Kidney (tissue), 14 donors: Measurements from ENCODE around the gene NFIA. TPM values are rescaled to one million over a fixed set of nuclear protein-coding genes. Genes with fewer than 3 reads are reported as not detected.

ENCODE experiments used
- DNase-seq, 5 donors: peaks; one replicate each; pipeline ENCODE4 v3.0.0-alpha.2; 2013 to 2020
- FAIRE-seq: peaks from 2 replicates; lab custom pipeline; 2012; peaks lifted over from hg19 to GRCh38; lab: Jason Lieb, UNC
- H3K27ac ChIP-seq, 2 donors: one replicate each; pipeline ENCODE4 v1.7.0; 2013; ENCODE audit warnings: low read depth in 2 of 2, low read length in 2 of 2, inconsistent platforms in 1 of 2
- H3K27me3 ChIP-seq: one replicate; pipeline ENCODE4 v1.7.1; 2013; ENCODE audit warnings: low read length, inconsistent platforms; ENCODE audit not compliant: control insufficient read depth, insufficient read depth
- H3K36me3 ChIP-seq, 3 donors: one replicate each; pipeline versions ENCODE4 v1.7.0 to v1.7.1; 2013; ENCODE audit warnings: low read length in 3 of 3, control low read depth in 1 of 3, inconsistent platforms in 1 of 3; ENCODE audit not compliant: insufficient read depth in 3 of 3, control insufficient read depth in 2 of 3
- H3K4me1 ChIP-seq, 3 donors: one replicate each; pipeline versions ENCODE4 v1.7.0 to v1.7.1; 2013; ENCODE audit warnings: low read length in 3 of 3, inconsistent platforms in 1 of 3, low read depth in 1 of 3; ENCODE audit not compliant: control insufficient read depth in 2 of 3, insufficient read depth in 2 of 3
- H3K4me3 ChIP-seq, 3 donors: one replicate each; pipeline versions ENCODE4 v1.7.0 to v1.8.1; 2013; ENCODE audit warnings: low read length in 3 of 3, control low read depth in 1 of 3, inconsistent platforms in 1 of 3
- H3K9ac ChIP-seq, 3 donors: one replicate each; pipeline versions ENCODE4 v1.7.0 to v1.7.1; 2013; ENCODE audit warnings: low read length in 3 of 3, control low read depth in 1 of 3, inconsistent platforms in 1 of 3
- H3K9me3 ChIP-seq, 3 donors: one replicate each; pipeline versions ENCODE4 v1.7.0 to v1.7.1; 2013; ENCODE audit warnings: low read length in 3 of 3, control low read depth in 1 of 3, inconsistent platforms in 1 of 3; ENCODE audit not compliant: control insufficient read depth in 2 of 3, insufficient read depth in 1 of 3
- CTCF ChIP-seq: IDR thresholded peaks from 3 replicates; pipeline ENCODE4 v1.5.1; 2012; ENCODE audit warnings: mild to moderate bottlenecking, moderate library complexity, borderline replicate concordance; ENCODE audit not compliant: insufficient read depth; ENCODE audit errors: extremely low read depth
- intact Hi-C: fragments of 100-400 bp; cut with DNase I; formaldehyde crosslinking; loops from one replicate; pipeline ENCODE4 v1.11.1; 2022
- polyA plus RNA-seq: library from polyadenylated mRNA; stranded (reverse); fragments of 350-450 nt; fragmentation: Illumina TruSeq; extraction: RNeasy Lipid Tissue Mini Kit (QIAGEN cat#74804); gene quantifications from one replicate; pipeline ENCODE4 v1.2.3, GENCODE V29; 2014; ENCODE audit warnings: low read depth, low replicate concordance; ENCODE audit not compliant: insufficient read depth
- total RNA-seq: library from RNA; stranded (reverse); fragmentation: NEBNext Ultra II Directional; extraction: Animal tissue kit (Norgen Biotek cat#: 25700); gene quantifications from one replicate; pipeline ENCODE4 v1.2.1, GENCODE V29; 2021
- donor health status: control.
- donor health status: control.
- donor health status: control.
- donor health status: control.
- donor health status: control.
- donor health status: DM: yes; HTN: yes; CAD: no.
- donor health status: Normal renal cell carcinoma (clear cell type).

The NFIA gene
- total and polyA plus RNA-seq, 2 donors from 2014 or later = 4.8 to 87.5 TPM

- Histone ChIP-seq H3K9me3 (no peaks in the 10 kb centered on the region), H3K27ac (no peak overlapping the region), H3K27me3 (no peaks in the 10 kb centered on the region), H3K4me1 (peaks cover 2 to 6% (median 4%) of the 10 kb centered on the region in 3 donors), H3K36me3 (no peaks in the 10 kb centered on the region), H3K4me3 (no peak overlapping the region), H3K9ac (no peak overlapping the region)
- no peak for TF ChIP-seq CTCF
- FAIRE-seq (no peak), DNase-seq (no peak)
- intact Hi-C loops = no loop called here
Observed at GRCh38 chr1:61241411-61241838, 159.1 kb downstream of the NFIA start.

GRCh38 chr1:61241973-61242381, 159.6 kb downstream of the NFIA start:
- peaks cover 2 to 6% (median 4%) of the 10 kb centered on the region in 3 donors for H3K4me1 ChIP-seq
- no peak overlapping the region for H3K9ac ChIP-seq
- DNase-seq = no peak
- no peaks in the 10 kb centered on the region for H3K27me3 ChIP-seq
- H3K27ac ChIP-seq = no peak overlapping the region
- no peak for TF ChIP-seq CTCF
- no peaks in the 10 kb centered on the region for H3K36me3 ChIP-seq
- H3K9me3 ChIP-seq = no peaks in the 10 kb centered on the region
- FAIRE-seq = no peak
- intact Hi-C loops = no loop called here
- H3K4me3 ChIP-seq = no peak overlapping the region

- DNase-seq (no peak), FAIRE-seq (no peak)
- intact Hi-C loops = no loop called here
Observed at GRCh38 chr1:61244114-61244513, 161.8 kb downstream of the NFIA start.

More at GRCh38 chr1:61244114-61244513, 161.8 kb downstream of the NFIA start:
- no peak overlapping the region for H3K4me3 ChIP-seq
- TF ChIP-seq CTCF = no peak
- H3K9me3 ChIP-seq = no peaks in the 10 kb centered on the region
- no peak overlapping the region for H3K27ac ChIP-seq
- peaks cover 0 to 4% (median 2%) of the 10 kb centered on the region in 3 donors for H3K4me1 ChIP-seq
- H3K36me3 ChIP-seq = no peaks in the 10 kb centered on the region
- no peak overlapping the region for H3K9ac ChIP-seq
- no peaks in the 10 kb centered on the region for H3K27me3 ChIP-seq
